ENCODE data around the gene TBX21. TPM values are rescaled to one million over a fixed set of nuclear protein-coding genes. Genes with fewer than 3 reads are reported as not detected.

The TBX21 gene
- total and polyA plus RNA-seq, 2 of the 4 experiments (the other 2 are of a cell fraction) = not detected

GRCh38 chr17:47738178-47738577, 5.1 kb downstream of the TBX21 start:
- TF ChIP-seq NFE2L2 (IDR thresholded peaks at IDR 0.05; ENCODE audit: low read depth, low read length) = no peak
- TF ChIP-seq RAD21 (IDR thresholded peaks at IDR 0.05; ENCODE audit: low read length) = no peak
- TF ChIP-seq BHLHE40 (IDR thresholded peaks at IDR 0.05; ENCODE audit: low read depth, low read length) = no peak
- no peak for TF ChIP-seq RFX5 (IDR thresholded peaks at IDR 0.05; ENCODE audit: low read depth, low read length)
- TF ChIP-seq CHD1 (IDR thresholded peaks at IDR 0.05; ENCODE audit: low read depth, low read length) = no peak
- TF ChIP-seq MXI1 (IDR thresholded peaks at IDR 0.05; ENCODE audit: borderline replicate concordance, low read depth, low read length) = no peak
- no peak for TF ChIP-seq SMC3 (IDR thresholded peaks at IDR 0.05; ENCODE audit: low read depth, low read length)
- H3K9me3 ChIP-seq (ENCODE audit: control insufficient read depth, insufficient read depth, low read length) = peaks cover 5% of the 10 kb centered on the region
- H2AFZ ChIP-seq (replicated peaks; ENCODE audit: low read length, poor library complexity) = no peak overlapping the region
- no peak overlapping the region for H3K27ac ChIP-seq (ENCODE audit: insufficient read depth, low read length)
- peaks cover 65% of the 10 kb centered on the region for H3K27me3 ChIP-seq (ENCODE audit: control insufficient read depth, insufficient read depth, low read length)
- H4K91ac ChIP-seq (ENCODE audit: insufficient read depth, low read depth, low read length) = no peak overlapping the region
- BruUV-seq (replicated peaks) = no TSS peak
- H3K56ac ChIP-seq (ENCODE audit: extremely low read depth, insufficient read depth, low read length) = no peak overlapping the region
- H3K4me2 ChIP-seq (ENCODE audit: low read depth, low read length) = no peak overlapping the region
- H3K9me1 ChIP-seq (ENCODE audit: insufficient read depth, low read length) = no peaks in the 10 kb centered on the region
- H4K5ac ChIP-seq (ENCODE audit: low read depth, low read length) = no peak overlapping the region
- H4K8ac ChIP-seq (ENCODE audit: low read depth in 2 of 2, low read length in 2 of 2) = no peak overlapping the region
- H4K20me1 ChIP-seq (ENCODE audit: insufficient read depth, low read length) = peaks cover 4% of the 10 kb centered on the region
- no peak overlapping the region for H3K23ac ChIP-seq (ENCODE audit: low read depth, low read length)
- H2BK20ac ChIP-seq (ENCODE audit: low read depth, low read length) = no peak overlapping the region
- no peaks in the 10 kb centered on the region for H3K4me1 ChIP-seq (ENCODE audit: control insufficient read depth, insufficient read depth, low read length)
- H3K79me1 ChIP-seq (ENCODE audit: low read depth in 1 of 2, low read length in 2 of 2) = no peaks in the 10 kb centered on the region
- no peak overlapping the region for H3K4ac ChIP-seq (ENCODE audit: low read depth, low read length)
- POLR2A ChIA-PET (ENCODE audit: unreplicated experiment) = no interaction called here
- H3K4me3 ChIP-seq (ENCODE audit: insufficient read depth, low read depth, low read length) = no peak overlapping the region
- intact Hi-C loops (cut with micrococcal nuclease) (no loop called here), dilution Hi-C loops (cut with HindIII; ENCODE audit: low sequenced_read_pairs, unreplicated experiment) (no loop called here), in situ Hi-C loops (cut with MboI; ENCODE audit: low sequenced_read_pairs) (no loop called here)
- no peak overlapping the region for H3K9ac ChIP-seq (ENCODE audit: low read depth, low read length)
- H2AK9ac ChIP-seq (replicated peaks; ENCODE audit: low read depth, low read length, poor library complexity) = no peak overlapping the region
- H2BK120ac ChIP-seq (ENCODE audit: low read depth, low read length) = no peak overlapping the region
- CTCF ChIA-PET = no interaction called here
- H2BK5ac ChIP-seq (ENCODE audit: low read depth, low read length, poor library complexity, severe bottlenecking) = no peak overlapping the region
- H3K36me3 ChIP-seq (ENCODE audit: control insufficient read depth, insufficient read depth, low read length) = no peaks in the 10 kb centered on the region
- H3K18ac ChIP-seq (ENCODE audit: low read depth, low read length) = no peak overlapping the region
- H3K14ac ChIP-seq (replicated peaks; ENCODE audit: low read depth, low read length) = no peak overlapping the region
- DNase-seq = no peak
- no peak overlapping the region for H2AK5ac ChIP-seq (ENCODE audit: low read depth, low read length)
- H2BK15ac ChIP-seq (ENCODE audit: low read depth, low read length) = no peak overlapping the region
- no peak for ATAC-seq (ENCODE audit: low read depth)
- WGBS, 2 experiments (ENCODE audit: extremely low coverage in 2 of 2, insufficient read length in 1 of 2) = 100% methylated on average over 1 of the region's 7 CpGs; no CpG with 5 or more reads in 1 of the 2 experiments

Data from IMR-90 (cell line).